Brain pericyte (primary cell): ENCODE measurements around the gene CDKN2D.
"Not testable (repeated sequence)": the region's sequence is repeated elsewhere in the genome, so short reads cannot be mapped to it uniquely, and the experiment has no call there.

Source experiments
- DNase-seq: peaks from one replicate; pipeline ENCODE4 v3.0.0-alpha.2; 2012; ENCODE audit warnings: low read depth, low spot score

Gene CDKN2D

DNA sequence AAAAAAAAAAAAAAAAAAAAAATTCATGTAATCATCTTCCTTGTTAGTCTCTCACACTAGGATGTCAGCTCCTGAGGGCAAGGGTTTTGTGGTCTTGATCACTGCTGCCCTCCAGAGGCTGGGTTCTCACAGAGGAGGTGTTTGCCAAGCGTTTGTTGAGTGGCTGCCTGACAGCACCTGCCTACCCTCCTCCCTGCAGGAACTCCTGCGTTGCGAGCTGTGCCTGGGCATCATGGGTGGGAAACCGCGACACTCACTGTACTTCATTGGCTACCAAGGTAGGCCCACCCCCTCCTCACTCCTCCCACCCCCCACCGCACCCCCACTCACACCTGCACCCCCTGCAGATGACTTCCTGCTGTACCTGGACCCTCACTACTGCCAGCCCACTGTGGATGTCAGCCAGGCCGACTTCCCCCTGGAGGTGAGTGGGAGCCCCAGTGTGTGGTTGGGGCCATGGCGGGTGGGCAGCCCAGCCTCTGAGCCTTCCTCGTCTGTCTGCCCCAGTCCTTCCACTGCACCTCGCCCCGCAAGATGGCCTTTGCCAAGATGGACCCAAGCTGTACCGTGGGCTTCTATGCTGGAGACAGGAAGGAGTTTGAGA is 17.0 kb downstream of the CDKN2D start:
- DNase-seq, result no peak

GRCh38 chr19:10551006-10551405 is 17.8 kb downstream of the CDKN2D start:
- DNase-seq, result not testable (repeated sequence)

- DNase-seq, result no peak
Observed at GRCh38 chr19:10550336-10550735, 18.4 kb downstream of the CDKN2D start.

- no peak for DNase-seq
Observed at GRCh38 chr19:10549733-10550132, 19.0 kb downstream of the CDKN2D start.

DNA sequence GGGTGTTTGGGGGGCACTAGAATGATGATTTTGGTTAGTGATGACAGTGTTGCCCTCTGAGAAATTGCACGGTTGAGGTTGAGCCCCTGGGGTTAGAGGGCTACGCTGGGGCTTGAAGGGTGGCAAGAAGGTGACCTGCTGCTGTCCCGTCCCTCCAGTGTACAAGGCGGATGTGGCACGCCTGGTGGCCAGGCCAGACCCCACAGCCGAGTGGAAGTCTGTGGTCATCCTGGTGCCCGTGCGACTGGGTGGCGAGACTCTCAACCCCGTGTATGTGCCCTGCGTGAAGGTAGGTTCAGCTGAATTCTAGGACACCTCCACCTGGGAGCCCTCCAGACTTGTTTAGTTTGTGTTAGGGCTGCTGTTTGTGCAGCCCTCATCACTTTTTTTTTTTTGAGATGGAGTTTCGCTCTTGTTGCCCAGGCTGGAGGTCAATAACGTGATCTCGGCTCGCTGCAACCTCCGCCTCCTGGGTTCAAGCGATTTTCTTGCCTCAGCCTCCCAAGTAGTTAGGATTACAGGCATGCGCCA is 20.0 kb downstream of the CDKN2D start:
- DNase-seq, result no peak

- DNase-seq, result no peak
Observed at GRCh38 chr19:10546817-10547216, 22.0 kb downstream of the CDKN2D start.

GRCh38 chr19:10544753-10545251 is 24.0 kb downstream of the CDKN2D start:
- no peak for DNase-seq

DNA sequence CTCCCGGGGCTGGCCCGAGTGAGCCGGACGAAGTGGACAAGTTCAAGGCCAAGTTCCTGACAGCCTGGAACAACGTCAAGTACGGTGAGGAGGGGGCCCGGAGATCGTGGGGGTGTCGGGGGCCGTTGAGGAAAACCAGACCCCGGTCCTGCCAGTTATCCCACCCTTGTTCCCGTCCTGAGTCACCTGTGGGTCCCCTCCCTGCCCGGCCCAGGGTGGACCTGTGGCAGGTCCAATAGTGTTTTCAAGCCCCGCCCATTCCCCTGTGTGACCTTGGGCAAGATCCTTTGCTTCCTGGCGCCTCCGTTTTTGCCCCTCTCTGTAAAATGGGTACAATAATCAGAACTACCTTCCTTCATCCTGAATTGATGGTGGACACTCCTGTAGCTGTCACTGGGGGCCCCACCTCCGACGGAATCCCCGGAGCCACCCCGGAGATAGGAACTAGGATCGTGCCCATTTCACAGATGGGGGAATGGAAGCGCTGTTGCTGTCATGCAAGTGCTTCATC is 24.5 kb downstream of the CDKN2D start:
- no peak for DNase-seq

DNA sequence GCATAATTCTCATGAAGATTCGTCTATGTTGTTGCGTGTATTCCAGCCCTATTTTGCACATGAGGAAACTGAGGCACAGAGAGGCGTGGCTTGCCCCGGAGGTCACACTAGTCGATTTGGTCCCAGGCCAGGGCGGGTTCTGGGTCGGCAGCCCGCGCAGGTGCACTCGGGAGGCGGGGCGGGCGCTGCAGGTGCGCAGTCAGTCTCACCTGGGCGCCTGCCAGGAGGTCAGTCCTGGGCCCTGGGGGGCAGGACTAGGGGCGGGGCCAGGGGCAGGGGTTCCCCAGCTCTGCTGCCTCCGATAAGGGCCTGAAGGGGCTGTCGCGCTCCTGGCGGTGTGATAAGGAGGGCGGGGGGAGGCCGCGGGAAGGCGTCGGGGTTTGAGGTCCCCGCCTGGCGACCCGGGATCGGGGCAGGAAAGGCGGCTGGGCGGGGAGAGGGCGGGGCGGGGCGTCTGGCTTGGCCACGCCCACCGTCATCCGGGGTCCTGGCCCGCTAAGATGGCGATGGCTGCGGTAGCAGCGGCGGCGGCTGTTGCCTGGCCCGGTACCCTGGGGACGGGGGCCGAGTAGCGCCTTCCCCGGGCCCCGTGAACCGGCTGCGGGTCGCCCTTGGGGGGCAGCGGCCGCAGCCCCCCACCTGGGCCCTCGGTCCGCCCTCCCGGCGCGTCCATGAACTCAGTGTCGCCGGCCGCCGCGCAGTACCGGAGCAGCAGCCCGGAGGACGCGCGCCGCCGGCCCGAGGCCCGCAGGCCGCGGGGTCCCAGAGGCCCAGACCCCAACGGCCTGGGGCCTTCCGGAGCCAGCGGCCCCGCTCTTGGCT is 25.1 kb downstream of the CDKN2D start, which contains the start of gene ATG4D:
TSS of gene ATG4D (plus strand) at position 485 of the 822 bp plus-strand sequence. CDS start at position 672, 187 bp downstream.
- no peak for DNase-seq

DNA sequence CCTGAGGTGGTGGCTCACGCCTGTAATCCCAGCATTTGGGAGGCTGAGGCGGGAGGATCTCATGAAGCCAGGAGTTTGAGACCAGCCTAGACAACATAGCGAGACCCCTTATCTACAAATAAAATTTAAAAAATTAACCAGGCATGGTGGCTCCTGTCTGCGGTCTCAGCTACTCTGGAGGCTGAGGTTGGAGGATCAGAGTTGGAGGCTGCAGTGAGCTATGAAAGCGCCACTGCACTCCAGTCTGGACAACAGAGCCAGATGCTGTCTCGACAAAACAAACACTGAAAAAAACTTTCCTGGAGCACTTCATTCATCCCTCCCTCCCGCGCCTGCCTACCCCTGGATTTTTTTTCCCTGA is 25.7 kb downstream of the CDKN2D start:
- no peak for DNase-seq

- DNase-seq, result not testable (repeated sequence)
Observed at GRCh38 chr19:10539016-10539415, 29.8 kb downstream of the CDKN2D start.

GRCh38 chr19:10538204-10538983 is 30.4 kb downstream of the CDKN2D start:
- DNase-seq, result no peak

DNA sequence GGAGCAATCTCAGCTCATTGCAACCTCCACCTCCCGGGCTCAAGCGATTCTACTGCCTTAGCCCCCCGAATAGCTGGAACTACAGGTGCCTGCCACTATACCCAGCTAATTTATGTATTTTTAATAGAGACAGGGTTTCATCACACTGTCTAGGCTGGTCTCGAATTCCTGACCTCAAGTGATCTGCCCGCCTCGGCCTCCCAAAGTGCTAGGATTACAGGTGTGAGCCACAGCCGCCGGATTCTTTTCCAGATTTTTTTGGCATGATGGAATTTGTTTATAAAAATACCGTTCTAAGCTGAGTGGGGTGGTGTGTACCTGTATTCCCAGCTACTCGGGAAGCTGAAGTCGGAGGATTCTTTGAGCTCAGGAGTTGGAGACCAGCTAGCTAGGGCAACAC is 31.1 kb downstream of the CDKN2D start:
- DNase-seq, result no peak

GRCh38 chr19:10535613-10536012 is 33.2 kb downstream of the CDKN2D start:
- DNase-seq, result no peak

- no peak for DNase-seq
Observed at GRCh38 chr19:10533646-10534386, 35.0 kb downstream of the CDKN2D start.

DNA sequence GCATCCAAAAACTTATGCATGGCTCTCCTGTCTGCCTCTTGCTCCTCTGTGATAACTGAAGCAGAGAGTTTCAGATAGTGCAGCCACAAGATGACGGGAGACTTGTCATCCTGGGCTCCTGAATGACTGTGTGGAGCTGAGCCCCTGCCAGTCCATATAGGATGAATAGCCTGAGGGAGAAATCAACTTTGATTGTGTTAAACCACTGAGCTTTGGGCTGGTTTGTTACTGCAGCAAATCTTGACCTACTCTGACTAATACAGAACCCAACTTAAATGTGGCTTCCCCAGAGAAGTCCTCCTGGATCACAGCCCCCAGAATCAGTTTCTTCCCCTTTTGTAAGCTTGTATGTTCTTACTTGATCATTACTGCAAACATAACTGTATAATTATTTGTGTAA is 36.3 kb downstream of the CDKN2D start:
- DNase-seq, result no peak

- not testable (repeated sequence) for DNase-seq
Observed at GRCh38 chr19:10526887-10527286, 41.9 kb downstream of the CDKN2D start.

DNA sequence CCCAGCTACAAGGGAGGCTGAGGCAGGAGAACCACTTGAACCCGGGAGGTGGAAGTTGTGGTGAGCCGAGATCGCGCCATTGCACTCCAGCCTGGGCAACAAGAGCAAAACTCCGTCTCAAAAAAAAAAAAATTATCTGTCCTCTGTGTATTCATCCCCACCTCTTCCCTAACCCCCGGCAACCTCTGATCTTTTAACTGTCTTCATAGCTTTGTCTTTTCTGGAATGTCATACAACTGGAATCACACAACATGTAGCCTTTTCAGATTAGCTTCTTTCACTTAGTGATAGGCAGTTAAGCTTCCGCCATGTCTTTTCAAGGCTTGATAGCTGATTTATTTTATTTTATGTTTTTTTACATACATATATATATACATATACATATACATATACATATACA is 43.1 kb downstream of the CDKN2D start:
- no peak for DNase-seq

DNA sequence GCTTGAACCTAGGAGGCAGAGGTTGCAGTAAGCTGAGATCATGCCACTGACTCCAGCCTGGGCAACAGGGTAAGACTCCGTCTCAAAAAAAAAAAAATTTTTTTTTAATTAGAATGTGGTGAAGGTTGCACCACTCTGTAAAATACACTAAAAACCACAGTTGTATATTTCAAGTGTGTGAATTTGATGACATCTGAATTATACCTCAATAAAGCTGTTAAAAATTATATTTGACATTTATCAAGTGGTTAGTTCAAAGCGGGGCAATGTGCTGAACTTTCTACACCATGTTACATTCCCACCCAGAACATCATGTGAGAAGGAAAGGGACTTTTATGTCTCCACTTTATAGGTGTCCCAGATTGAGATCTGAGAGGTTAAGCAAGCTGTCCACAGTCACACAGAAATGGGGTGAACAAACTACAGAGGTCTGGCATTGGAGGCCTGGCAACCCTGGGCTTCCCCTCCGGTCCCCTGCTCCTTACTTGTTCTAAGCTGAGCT is 45.6 kb downstream of the CDKN2D start:
- no peak for DNase-seq

- DNase-seq, result no peak
Observed at GRCh38 chr19:10521461-10522171, 47.2 kb downstream of the CDKN2D start.
